HCT116 (cell line): ENCODE measurements around the gene ASXL2. TPM values are rescaled to one million over a fixed set of nuclear protein-coding genes. Genes with fewer than 3 reads are reported as not detected.

Experiments
- ATAC-seq: fragments of 200-7000 bp; cut with Tn5 transposase; 2 replicates; pipeline ENCODE4 v1.9.1; 2020; ENCODE audit warnings: mild to moderate bottlenecking, moderate library complexity
- BruUV-seq: library from RNA; stranded (reverse); fragments of 400-500 nt; replicated peaks from 2 replicates; lab custom pipeline; 2021; lab: Mats Ljungman, UMichigan
- CTCF ChIA-PET: fragments of 300-600 bp; sonication (Branson Sonifier 250); formaldehyde crosslinking; loops from one replicate; lab custom pipeline; 2021; ENCODE audit warnings: antibody characterized with exemption; lab: Charles Lee
- POLR2A ChIA-PET: fragments of 300-600, 350-600 bp; sonication (Branson Sonifier 250); formaldehyde crosslinking; loops from one replicate; lab custom pipeline; 2021; ENCODE audit warnings: antibody characterized with exemption; lab: Charles Lee
- RAD21 ChIA-PET, 2 experiments: fragments of 300-600 bp; sonication (Branson Sonifier 250); formaldehyde crosslinking; loops; one replicate each; lab custom pipeline; 2023; ENCODE audit warnings: low total read pairs in 2 of 2; ENCODE audit not compliant: uncharacterized antibody in 2 of 2, unreplicated experiment in 2 of 2, low non-redundant PET in 1 of 2; lab: Charles Lee
- DNase-seq: peaks from one replicate; pipeline ENCODE4 v3.0.0-alpha.2; 2010; ENCODE audit warnings: low read depth, low spot score
- H2AFZ ChIP-seq: fragments of 200-600 bp; shearing (Covaris generic), sonication (generic); 2 replicates; pipeline ENCODE4 v1.6.1; 2017; ENCODE audit warnings: low read depth, mixed run types, mixed read lengths, antibody characterized with exemption, low read length; ENCODE audit not compliant: poor library complexity, severe bottlenecking
- H3K27ac ChIP-seq: 2 replicates; pipeline ENCODE4 v1.5.1; 2012; ENCODE audit warnings: low read depth, low read length
- H3K27me3 ChIP-seq: fragments of 200-600 bp; sonication (generic); 2 replicates; pipeline ENCODE4 v1.6.1; 2016; ENCODE audit warnings: mixed run types, low read length, mixed read lengths; ENCODE audit not compliant: insufficient read depth
- H3K36me3 ChIP-seq, 2 experiments: fragments of 200-500 bp in 1 of 2; fragments of 200-600 bp in 1 of 2; sonication (Bioruptor generic) in 1 of 2; sonication (generic) in 1 of 2; 2 replicates each; pipeline versions ENCODE4 v1.5.1 to v1.6.1; 2014 to 2016; ENCODE audit warnings: low read length in 2 of 2, inconsistent platforms in 1 of 2, mixed read lengths in 1 of 2, mixed run types in 1 of 2; ENCODE audit not compliant: insufficient read depth in 2 of 2, control insufficient read depth in 1 of 2
- H3K4me1 ChIP-seq, 2 experiments: fragments of 200-600 bp in 1 of 2; sonication (generic) in 1 of 2; 2 replicates each; pipeline versions ENCODE4 v1.5.1 to v1.6.1; 2012 to 2017; ENCODE audit warnings: low read length in 2 of 2, inconsistent platforms in 1 of 2, mild to moderate bottlenecking in 1 of 2, mixed read lengths in 1 of 2, mixed run types in 1 of 2, moderate library complexity in 1 of 2; ENCODE audit not compliant: insufficient read depth in 2 of 2, control insufficient read depth in 1 of 2
- H3K4me2 ChIP-seq: fragments of 200-600 bp; sonication (generic); 2 replicates; pipeline ENCODE4 v1.6.1; 2017; ENCODE audit warnings: mixed run types, low read length, mixed read lengths
- H3K4me3 ChIP-seq, 2 experiments: fragments of 200-600 bp in 1 of 2; sonication (generic) in 1 of 2; replicated peaks in 1 of 2; 2 replicates each; pipeline ENCODE4 v1.5.1; 2011 to 2016; ENCODE audit warnings: low read length in 2 of 2, control low read depth in 1 of 2, low read depth in 1 of 2, mild to moderate bottlenecking in 1 of 2, mixed read lengths in 1 of 2, mixed run types in 1 of 2
- H3K79me2 ChIP-seq: fragments of 200-600 bp; sonication (generic); 2 replicates; pipeline ENCODE4 v1.6.1; 2017; ENCODE audit warnings: mild to moderate bottlenecking, mixed run types, low read length, moderate library complexity, mixed read lengths; ENCODE audit not compliant: insufficient read depth
- H3K9ac ChIP-seq: fragments of 200-600 bp; sonication (generic); 2 replicates; pipeline ENCODE4 v1.6.1; 2016; ENCODE audit warnings: low read length, mixed read lengths
- H3K9me2 ChIP-seq: fragments of 200-600 bp; sonication (generic), shearing (Covaris generic); 2 replicates; pipeline ENCODE4 v1.6.1; 2017; ENCODE audit warnings: mixed run types, mild to moderate bottlenecking, moderate library complexity; ENCODE audit not compliant: insufficient read depth
- H3K9me3 ChIP-seq, 2 experiments: fragments of 200-500 bp in 1 of 2; fragments of 200-600 bp in 1 of 2; sonication (Bioruptor generic) in 1 of 2; sonication (generic) in 1 of 2; 2 replicates each; pipeline ENCODE4 v1.6.1; 2014 to 2017; ENCODE audit warnings: low read length in 2 of 2, mixed read lengths in 2 of 2, inconsistent platforms in 1 of 2, low read depth in 1 of 2, mild to moderate bottlenecking in 1 of 2, mixed run types in 1 of 2, moderate library complexity in 1 of 2; ENCODE audit not compliant: control insufficient read depth in 1 of 2, insufficient read depth in 1 of 2
- H4K20me1 ChIP-seq: fragments of 200-600 bp; sonication (generic), shearing (Covaris generic); 2 replicates; pipeline ENCODE4 v1.6.1; 2017; ENCODE audit warnings: mixed run types, mild to moderate bottlenecking, moderate library complexity; ENCODE audit not compliant: insufficient read depth
- CBX3 ChIP-seq: IDR thresholded peaks from 2 replicates; pipeline ENCODE4 v1.6.1; 2012; ENCODE audit warnings: low read depth
- EGR1 ChIP-seq: IDR thresholded peaks from 2 replicates; pipeline ENCODE4 v1.6.1; 2012; ENCODE audit warnings: low read depth
- ELF1 ChIP-seq: IDR thresholded peaks from 2 replicates; pipeline ENCODE4 v1.6.1; 2012; ENCODE audit warnings: low read depth, borderline replicate concordance
- EZH2 ChIP-seq: fragments of 200-600 bp; sonication (generic); IDR thresholded peaks from 2 replicates; pipeline ENCODE4 v1.6.1; 2017; ENCODE audit warnings: antibody characterized with exemption, mixed run types
- FOSL1 ChIP-seq: IDR thresholded peaks from 2 replicates; pipeline ENCODE4 v1.6.1; 2012; ENCODE audit warnings: low read depth
- JUND ChIP-seq: IDR thresholded peaks from 2 replicates; pipeline ENCODE4 v1.6.1; 2012
- MAX ChIP-seq: IDR thresholded peaks from 2 replicates; pipeline ENCODE4 v1.6.1; 2012
- POLR2AphosphoS5 ChIP-seq: IDR thresholded peaks from 2 replicates; pipeline ENCODE4 v1.6.1; 2011; ENCODE audit warnings: mild to moderate bottlenecking, low read depth, low read length, moderate library complexity
- RAD21 ChIP-seq: IDR thresholded peaks from 2 replicates; pipeline ENCODE4 v1.6.1; 2012; ENCODE audit warnings: low read depth, mild to moderate bottlenecking
- REST ChIP-seq: IDR thresholded peaks from 2 replicates; pipeline ENCODE4 v1.6.1; 2012; ENCODE audit warnings: low read depth
- SRF ChIP-seq: IDR thresholded peaks from 2 replicates; pipeline ENCODE4 v1.6.1; 2012; ENCODE audit warnings: low read depth
- TCF7L2 ChIP-seq: IDR thresholded peaks from 2 replicates; pipeline ENCODE4 v1.7.0; 2011; ENCODE audit warnings: borderline replicate concordance, inconsistent platforms; ENCODE audit not compliant: insufficient read depth, insufficient read length; ENCODE audit errors: extremely low read depth
- YY1 ChIP-seq: IDR thresholded peaks from 2 replicates; pipeline ENCODE4 v1.6.1; 2011; ENCODE audit warnings: low read length, low read depth, moderate library complexity, mild to moderate bottlenecking; ENCODE audit not compliant: insufficient replicate concordance; ENCODE audit errors: extremely low read depth
- ZFX ChIP-seq: fragments of 450-650 bp; IDR thresholded peaks from 2 replicates; pipeline ENCODE4 v1.6.1; 2017
- ZNF274 ChIP-seq: fragments of 200-500 bp; sonication (Bioruptor generic); IDR thresholded peaks from 2 replicates; pipeline ENCODE4 v1.6.1; 2014; ENCODE audit warnings: mild to moderate bottlenecking, low read depth, low read length, inconsistent platforms
- intact Hi-C: fragments of 100-400 bp; cut with micrococcal nuclease; formaldehyde crosslinking; loops from 2 replicates; pipeline ENCODE4 v1.10.0; 2022
- total RNA-seq: library from RNA; stranded (reverse); gene quantifications from one replicate; pipeline ENCODE4 v1.2.1, GENCODE V29; 2021; ENCODE audit not compliant: unreplicated experiment
- TF ChIP-seq, protein P1 (sequence below): IDR thresholded peaks from 2 replicates; pipeline ENCODE4 v1.6.1; 2012
- TF ChIP-seq, protein P2 (sequence below): IDR thresholded peaks from 2 replicates; pipeline ENCODE4 v1.6.1; 2011; ENCODE audit warnings: mild to moderate bottlenecking, low read length, moderate library complexity; ENCODE audit not compliant: insufficient replicate concordance; ENCODE audit errors: extremely low read depth

Gene ASXL2
- total RNA-seq, 1 experiment from 2014 or later = 29.2 TPM

GRCh38 chr2:25735835-25736234, 142.5 kb downstream of the ASXL2 start:
- Histone ChIP-seq H4K20me1 (no peaks in the 10 kb centered on the region; the same call in 1 of the 2 replicates), H3K27me3 (no peaks in the 10 kb centered on the region), H3K4me2 (no peak overlapping the region), H3K27ac (no peak overlapping the region), H3K4me3 (no peak overlapping the region), H2AFZ (no peak overlapping the region), H3K36me3 (no peaks in the 10 kb centered on the region), H3K9me2 (no peaks in the 10 kb centered on the region), H3K4me1 (no peaks in the 10 kb centered on the region), H3K9ac (no peak overlapping the region), H3K9me3 (no peaks in the 10 kb centered on the region), H3K79me2 (no peaks in the 10 kb centered on the region)
- CTCF ChIA-PET = interaction anchor here (0.6 kb wide), 1 partner anchor 9 kb away, joined by 3 read pairs; no protein-coding TSS in a partner anchor
- ATAC-seq (no peak), DNase-seq (no peak)
- intact Hi-C loops = no loop called here
- POLR2A ChIA-PET = no interaction called here
- no peak for TF ChIP-seq YY1
- TF ChIP-seq TCF7L2 = no peak
- no peak for TF ChIP-seq ZNF274
- TF ChIP-seq RAD21 = no peak
- TF ChIP-seq REST = no peak
- TF ChIP-seq, protein P1, sequence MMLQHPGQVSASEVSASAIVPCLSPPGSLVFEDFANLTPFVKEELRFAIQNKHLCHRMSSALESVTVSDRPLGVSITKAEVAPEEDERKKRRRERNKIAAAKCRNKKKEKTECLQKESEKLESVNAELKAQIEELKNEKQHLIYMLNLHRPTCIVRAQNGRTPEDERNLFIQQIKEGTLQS = no peak
- TF ChIP-seq EZH2 = no peak
- TF ChIP-seq ELF1 = no peak
- TF ChIP-seq CBX3 = no peak
- TF ChIP-seq POLR2AphosphoS5 = no peak
- TF ChIP-seq EGR1 = no peak
- no peak for TF ChIP-seq JUND
- no peak for TF ChIP-seq FOSL1
- TF ChIP-seq, protein P2, sequence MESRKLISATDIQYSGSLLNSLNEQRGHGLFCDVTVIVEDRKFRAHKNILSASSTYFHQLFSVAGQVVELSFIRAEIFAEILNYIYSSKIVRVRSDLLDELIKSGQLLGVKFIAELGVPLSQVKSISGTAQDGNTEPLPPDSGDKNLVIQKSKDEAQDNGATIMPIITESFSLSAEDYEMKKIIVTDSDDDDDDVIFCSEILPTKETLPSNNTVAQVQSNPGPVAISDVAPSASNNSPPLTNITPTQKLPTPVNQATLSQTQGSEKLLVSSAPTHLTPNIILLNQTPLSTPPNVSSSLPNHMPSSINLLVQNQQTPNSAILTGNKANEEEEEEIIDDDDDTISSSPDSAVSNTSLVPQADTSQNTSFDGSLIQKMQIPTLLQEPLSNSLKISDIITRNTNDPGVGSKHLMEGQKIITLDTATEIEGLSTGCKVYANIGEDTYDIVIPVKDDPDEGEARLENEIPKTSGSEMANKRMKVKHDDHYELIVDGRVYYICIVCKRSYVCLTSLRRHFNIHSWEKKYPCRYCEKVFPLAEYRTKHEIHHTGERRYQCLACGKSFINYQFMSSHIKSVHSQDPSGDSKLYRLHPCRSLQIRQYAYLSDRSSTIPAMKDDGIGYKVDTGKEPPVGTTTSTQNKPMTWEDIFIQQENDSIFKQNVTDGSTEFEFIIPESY = no peak
- no peak for TF ChIP-seq ZFX
- TF ChIP-seq SRF = no peak
- no peak for TF ChIP-seq MAX
- no TSS peak for BruUV-seq
- RAD21 ChIA-PET = no interaction called here
